Bronchial epithelial cell (primary cell): ENCODE data around the gene MTA1. TPM values are rescaled to one million over a fixed set of nuclear protein-coding genes. Genes with fewer than 3 reads are reported as not detected.

Experiments used
- DNase-seq: peaks from one replicate; pipeline ENCODE4 v3.0.0-alpha.2; 2010; ENCODE audit warnings: low read depth
- FAIRE-seq: peaks from 2 replicates; lab custom pipeline; 2011; peaks lifted over from hg19 to GRCh38; lab: Jason Lieb, UNC
- H3K27me3 ChIP-seq: 2 replicates; pipeline ENCODE4 v1.5.1; 2011; ENCODE audit warnings: low read length; ENCODE audit not compliant: control insufficient read depth, insufficient read depth
- H3K36me3 ChIP-seq: 2 replicates; pipeline ENCODE4 v1.5.1; 2011; ENCODE audit warnings: low read length; ENCODE audit not compliant: control insufficient read depth, insufficient read depth
- H3K4me3 ChIP-seq: 2 replicates; pipeline ENCODE4 v1.5.1; 2011; ENCODE audit warnings: mild to moderate bottlenecking, low read depth, low read length, control low read depth
- CTCF ChIP-seq: IDR thresholded peaks from 2 replicates; pipeline ENCODE4 v1.5.1; 2011; ENCODE audit warnings: mild to moderate bottlenecking, moderate library complexity, low read length, control low read depth, inconsistent platforms; ENCODE audit not compliant: insufficient read depth, severe bottlenecking
- total RNA-seq: library from RNA; depleted of rRNA; stranded (reverse); fragments of >200 nt; gene quantifications from 2 replicates; pipeline ENCODE4 v1.2.1, GENCODE V29; 2014

MTA1 gene
- total RNA-seq, result 25.5 and 26.1 TPM in 2 replicates

DNA sequence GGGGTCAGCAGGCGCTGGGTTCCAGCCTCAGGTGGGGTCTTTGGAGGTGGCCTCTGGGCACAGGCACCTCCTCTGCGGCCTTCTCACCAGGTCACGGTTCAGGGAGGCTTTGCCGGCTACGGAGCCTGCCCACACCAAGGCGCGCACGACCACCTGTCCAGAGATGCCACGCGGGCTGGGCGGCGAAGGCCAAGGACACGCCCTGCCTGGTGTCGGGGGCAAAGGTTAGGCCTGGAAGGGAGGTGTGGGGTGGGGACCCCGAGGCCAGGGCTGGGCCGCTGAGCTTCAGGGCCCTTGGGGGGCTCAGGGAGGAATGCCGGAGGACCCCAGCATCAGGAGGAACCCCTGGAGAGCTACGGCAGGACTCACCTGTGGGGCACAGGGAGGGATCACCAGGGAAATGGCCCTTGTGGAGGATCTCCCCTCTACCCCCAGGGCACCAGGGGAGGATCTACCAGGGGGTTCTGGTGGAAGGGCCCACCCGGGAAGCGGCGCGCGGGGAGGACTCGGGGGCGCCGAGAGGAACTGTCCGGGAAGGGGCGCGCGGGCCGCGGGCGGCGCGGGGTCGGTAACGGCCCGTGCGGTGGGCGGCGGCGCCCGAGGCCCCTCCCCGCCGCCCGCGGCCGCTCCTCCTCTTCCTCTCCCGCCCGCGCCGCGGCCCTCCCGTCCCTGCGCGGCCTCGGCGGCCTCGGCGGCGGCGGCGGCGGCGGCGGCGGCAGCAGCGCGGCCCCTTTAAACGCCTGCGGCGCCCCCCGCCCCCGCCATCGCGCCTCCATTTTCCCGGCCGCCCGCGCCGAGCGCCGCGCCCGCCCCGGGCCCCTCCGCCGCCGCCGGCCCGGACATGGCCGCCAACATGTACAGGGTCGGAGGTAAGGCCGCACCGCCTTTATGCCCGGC lies at the start of gene MTA1:
TSS of gene MTA1 (plus strand) at position 633 of the 897 bp plus-strand sequence. CDS start at position 842, 209 bp downstream.
- H3K27me3 ChIP-seq, result no peaks in the 10 kb centered on the region
- FAIRE-seq (no peak), DNase-seq (no peak)
- no peaks in the 10 kb centered on the region for H3K36me3 ChIP-seq
- TF ChIP-seq CTCF, result no peak
- peak within 1 kb of the TSS; percentile 65 for H3K4me3 ChIP-seq

GRCh38 chr14:105374389-105374788 lies 45.2 kb upstream of the MTA1 start:
- FAIRE-seq (no peak), DNase-seq (peak; percentile 34)
- peak; percentile 31 for TF ChIP-seq CTCF
- no peaks in the 10 kb centered on the region for H3K27me3 ChIP-seq
- H3K4me3 ChIP-seq, result no peak overlapping the region
- peaks cover under 1% of the 10 kb centered on the region for H3K36me3 ChIP-seq

GRCh38 chr14:105375635-105376057 lies 44.0 kb upstream of the MTA1 start:
- no peak for TF ChIP-seq CTCF
- FAIRE-seq, result no peak
- Histone ChIP-seq H3K36me3 (peaks cover 6% of the 10 kb centered on the region), H3K4me3 (no peak overlapping the region), H3K27me3 (no peaks in the 10 kb centered on the region)
- DNase-seq, result peak; percentile 7

DNA sequence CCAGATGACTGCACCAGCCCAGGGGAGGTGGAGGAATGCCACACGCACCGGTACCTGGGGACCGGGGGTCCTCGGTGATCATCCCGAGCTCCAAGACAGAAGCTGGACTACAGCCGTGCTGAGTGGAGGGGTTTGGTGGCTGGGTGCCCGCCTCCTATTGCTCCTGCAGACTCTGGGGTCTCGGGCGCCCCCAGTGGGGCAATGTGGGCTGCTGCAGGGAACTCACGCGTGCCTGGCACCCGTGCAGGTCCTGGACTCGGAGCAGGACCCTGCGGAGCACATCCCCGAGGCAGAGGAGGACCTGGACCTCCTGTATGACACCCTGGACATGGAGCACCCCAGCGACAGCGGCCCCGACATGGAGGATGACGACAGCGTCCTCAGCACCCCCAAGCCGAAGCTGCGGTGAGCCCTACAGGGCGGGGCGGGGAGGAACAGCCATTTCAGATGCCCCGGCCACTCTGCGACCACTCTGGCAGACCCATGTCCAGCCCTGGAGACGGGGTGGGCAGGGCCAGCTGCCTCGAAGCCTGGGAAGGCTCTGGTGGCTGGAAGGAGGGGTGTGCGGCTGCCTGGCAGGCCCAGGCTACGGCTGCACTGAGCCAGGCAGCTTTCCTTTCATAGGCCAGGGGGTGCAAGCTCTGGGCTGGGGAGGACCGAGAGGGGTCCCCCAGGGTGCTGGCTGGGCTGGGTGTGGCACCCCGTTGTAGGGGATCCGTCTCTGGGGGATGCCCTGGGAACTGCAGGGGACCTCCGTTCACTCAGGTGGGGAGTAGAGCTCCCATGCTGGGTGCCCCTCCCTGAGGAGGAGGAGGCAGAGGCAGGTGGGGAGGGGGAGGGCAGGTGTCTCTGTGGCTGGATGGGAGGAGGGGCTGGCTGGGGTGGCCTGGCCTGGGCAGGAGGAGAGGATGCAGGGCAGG lies 42.8 kb upstream of the MTA1 start:
- Histone ChIP-seq H3K27me3 (no peaks in the 10 kb centered on the region), H3K4me3 (no peak overlapping the region), H3K36me3 (peaks cover 6% of the 10 kb centered on the region)
- no peak for TF ChIP-seq CTCF
- FAIRE-seq (no peak), DNase-seq (no peak)

GRCh38 chr14:105377555-105378182 lies 42.0 kb upstream of the MTA1 start:
- no peaks in the 10 kb centered on the region for H3K27me3 ChIP-seq
- DNase-seq (no peak), FAIRE-seq (no peak)
- TF ChIP-seq CTCF, result no peak
- H3K4me3 ChIP-seq, result no peak overlapping the region
- peaks cover 7% of the 10 kb centered on the region for H3K36me3 ChIP-seq
